DND-41 (cell line): ENCODE data around the gene ALG6.
"Not testable (repeated sequence)": the region's sequence is repeated elsewhere in the genome, so short reads cannot be mapped to it uniquely, and the experiment has no call there.

Experiments
- ATAC-seq: fragments of 200-7000 bp; cut with Tn5 transposase; 3 replicates; pipeline ENCODE4 v1.9.1; 2021; ENCODE audit warnings: low read depth; ENCODE audit not compliant: insufficient read depth
- DNase-seq: peaks from one replicate; pipeline ENCODE4 v3.0.0-alpha.2; 2020
- H2AFZ ChIP-seq: 2 replicates; pipeline ENCODE4 v1.6.0; 2012; ENCODE audit warnings: low read depth, low read length
- H3K27ac ChIP-seq: 2 replicates; pipeline ENCODE4 v1.5.1; 2012; ENCODE audit warnings: low read length, inconsistent platforms
- H3K27me3 ChIP-seq: fragments of 200-600 bp; sonication (generic); 2 replicates; pipeline ENCODE4 v1.6.0; 2012; ENCODE audit warnings: low read length, mild to moderate bottlenecking, inconsistent platforms; ENCODE audit not compliant: insufficient read depth, poor library complexity
- H3K36me3 ChIP-seq: 2 replicates; pipeline ENCODE4 v1.5.1; 2012; ENCODE audit warnings: low read length, inconsistent platforms; ENCODE audit not compliant: insufficient read depth
- H3K4me1 ChIP-seq: 2 replicates; pipeline ENCODE4 v1.5.1; 2012; ENCODE audit warnings: mild to moderate bottlenecking, low read length; ENCODE audit not compliant: insufficient read depth
- H3K4me2 ChIP-seq: 2 replicates; pipeline ENCODE4 v1.6.0; 2012; ENCODE audit warnings: mild to moderate bottlenecking, moderate library complexity, low read length, inconsistent platforms; ENCODE audit not compliant: insufficient read depth
- H3K4me3 ChIP-seq, 2 experiments: fragments of 200-600 bp in 1 of 2; shearing (Covaris generic) in 1 of 2; 2 replicates each; pipeline ENCODE4 v1.5.1; 2012 to 2016; ENCODE audit warnings: inconsistent platforms in 2 of 2, low read length in 2 of 2, mild to moderate bottlenecking in 2 of 2, low read depth in 1 of 2, moderate library complexity in 1 of 2
- H3K79me2 ChIP-seq: 2 replicates; pipeline ENCODE4 v1.6.0; 2012; ENCODE audit warnings: low read length, inconsistent platforms; ENCODE audit not compliant: insufficient read depth
- H3K9ac ChIP-seq: 2 replicates; pipeline ENCODE4 v1.6.0; 2012; ENCODE audit warnings: low read depth, mild to moderate bottlenecking, inconsistent platforms, low read length, moderate library complexity
- H3K9me3 ChIP-seq: 2 replicates; pipeline ENCODE4 v1.5.1; 2012; ENCODE audit warnings: low read length, moderate library complexity, mild to moderate bottlenecking, inconsistent platforms; ENCODE audit not compliant: insufficient read depth, severe bottlenecking
- H4K20me1 ChIP-seq: 2 replicates; pipeline ENCODE4 v1.6.0; 2012; ENCODE audit warnings: low read length; ENCODE audit not compliant: insufficient read depth
- EZH2 ChIP-seq: IDR thresholded peaks from 3 replicates; pipeline ENCODE4 v1.6.1; 2012; ENCODE audit warnings: borderline replicate concordance, low read depth, mild to moderate bottlenecking, moderate library complexity, low read length, inconsistent platforms; ENCODE audit not compliant: severe bottlenecking
- TF ChIP-seq, protein P1 (sequence below): IDR thresholded peaks from 2 replicates; pipeline ENCODE4 v1.5.1; 2012; ENCODE audit warnings: borderline replicate concordance, low read length, moderate library complexity, mild to moderate bottlenecking; ENCODE audit not compliant: poor library complexity, severe bottlenecking; ENCODE audit errors: extremely low read depth

ALG6 gene

DNA sequence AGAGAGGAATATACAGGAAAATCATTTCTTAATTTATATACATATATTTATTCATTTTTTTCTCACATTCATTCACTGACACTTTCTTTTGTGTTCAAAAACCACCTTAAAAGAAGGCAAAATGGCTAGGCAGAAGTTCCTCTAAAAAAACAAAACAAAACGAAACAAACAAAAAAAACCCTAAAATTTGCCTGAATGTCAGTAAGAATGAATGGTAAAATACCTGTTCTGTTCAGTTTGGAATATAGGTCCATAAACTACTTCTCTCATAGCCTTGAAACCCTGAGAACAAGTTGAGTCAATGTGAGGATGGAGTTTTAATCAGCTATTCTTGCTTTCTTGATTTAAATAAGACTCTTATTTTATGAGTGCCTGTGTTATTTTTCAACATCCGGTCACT lies 14.7 kb upstream of the ALG6 start:
- peaks cover 7% of the 10 kb centered on the region for H3K27me3 ChIP-seq
- H3K4me1 ChIP-seq: no peaks in the 10 kb centered on the region
- no peaks in the 10 kb centered on the region for H3K9me3 ChIP-seq
- H3K9ac ChIP-seq: no peak overlapping the region
- H3K4me3 ChIP-seq: no peak overlapping the region
- no peak overlapping the region for H2AFZ ChIP-seq
- H4K20me1 ChIP-seq: no peaks in the 10 kb centered on the region
- no peak for DNase-seq
- ATAC-seq: no peak
- H3K79me2 ChIP-seq: no peaks in the 10 kb centered on the region
- no peak for TF ChIP-seq EZH2
- TF ChIP-seq, protein P1, sequence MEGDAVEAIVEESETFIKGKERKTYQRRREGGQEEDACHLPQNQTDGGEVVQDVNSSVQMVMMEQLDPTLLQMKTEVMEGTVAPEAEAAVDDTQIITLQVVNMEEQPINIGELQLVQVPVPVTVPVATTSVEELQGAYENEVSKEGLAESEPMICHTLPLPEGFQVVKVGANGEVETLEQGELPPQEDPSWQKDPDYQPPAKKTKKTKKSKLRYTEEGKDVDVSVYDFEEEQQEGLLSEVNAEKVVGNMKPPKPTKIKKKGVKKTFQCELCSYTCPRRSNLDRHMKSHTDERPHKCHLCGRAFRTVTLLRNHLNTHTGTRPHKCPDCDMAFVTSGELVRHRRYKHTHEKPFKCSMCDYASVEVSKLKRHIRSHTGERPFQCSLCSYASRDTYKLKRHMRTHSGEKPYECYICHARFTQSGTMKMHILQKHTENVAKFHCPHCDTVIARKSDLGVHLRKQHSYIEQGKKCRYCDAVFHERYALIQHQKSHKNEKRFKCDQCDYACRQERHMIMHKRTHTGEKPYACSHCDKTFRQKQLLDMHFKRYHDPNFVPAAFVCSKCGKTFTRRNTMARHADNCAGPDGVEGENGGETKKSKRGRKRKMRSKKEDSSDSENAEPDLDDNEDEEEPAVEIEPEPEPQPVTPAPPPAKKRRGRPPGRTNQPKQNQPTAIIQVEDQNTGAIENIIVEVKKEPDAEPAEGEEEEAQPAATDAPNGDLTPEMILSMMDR: no peak
- H3K27ac ChIP-seq: no peak overlapping the region
- no peak overlapping the region for H3K4me2 ChIP-seq
- H3K36me3 ChIP-seq: no peaks in the 10 kb centered on the region

DNA sequence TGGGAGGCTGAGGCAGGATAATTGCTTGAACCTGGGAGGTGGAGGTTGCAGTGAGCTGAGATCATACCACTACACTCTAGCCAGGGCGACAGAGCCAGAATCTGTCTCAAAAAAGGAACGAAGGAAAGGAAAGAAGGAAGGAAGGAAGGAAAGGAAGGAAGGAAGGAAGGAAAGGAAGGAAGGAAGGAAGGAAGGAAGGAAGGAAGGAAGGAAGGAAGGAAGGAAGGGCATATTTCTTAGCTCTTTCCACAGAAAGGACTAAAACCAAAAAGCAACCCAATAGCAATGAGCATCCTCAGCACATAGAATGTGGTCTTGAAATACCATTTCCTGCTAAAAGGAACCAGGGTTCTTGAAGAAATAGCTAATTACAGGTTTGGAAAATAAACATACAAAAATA lies 11.2 kb upstream of the ALG6 start:
- not testable (repeated sequence) for H2AFZ ChIP-seq, H3K9me3 ChIP-seq, H4K20me1 ChIP-seq, H3K4me1 ChIP-seq, H3K36me3 ChIP-seq, ATAC-seq, DNase-seq, H3K79me2 ChIP-seq, H3K4me3 ChIP-seq, H3K4me2 ChIP-seq, H3K27me3 ChIP-seq, H3K27ac ChIP-seq, H3K9ac ChIP-seq

DNA sequence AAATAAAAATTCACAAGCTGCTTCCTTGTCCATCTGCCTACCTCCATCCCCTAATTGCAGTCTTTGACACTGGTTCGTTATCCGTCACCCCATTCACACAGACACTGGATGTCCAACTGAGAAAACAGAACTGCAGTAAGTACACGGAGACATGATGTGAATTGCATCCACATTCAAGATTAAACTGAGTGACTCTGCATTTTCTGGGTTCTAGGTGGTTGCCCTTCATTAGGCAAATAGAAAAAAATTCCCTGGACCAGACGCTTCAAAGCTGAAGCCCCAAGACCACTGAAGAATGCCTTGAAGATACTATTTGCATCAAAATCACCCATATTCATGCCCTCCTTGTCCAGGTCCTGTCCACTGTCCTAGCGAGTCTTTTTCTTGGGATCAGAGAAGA lies 7.9 kb upstream of the ALG6 start:
- Histone ChIP-seq H3K36me3 (no peaks in the 10 kb centered on the region), H3K79me2 (no peaks in the 10 kb centered on the region), H2AFZ (no peak overlapping the region), H3K4me1 (no peaks in the 10 kb centered on the region), H3K4me3 (no peak overlapping the region), H3K4me2 (no peak overlapping the region), H3K27me3 (no peaks in the 10 kb centered on the region), H3K27ac (no peak overlapping the region), H3K9ac (no peak overlapping the region), H3K9me3 (no peaks in the 10 kb centered on the region), H4K20me1 (no peaks in the 10 kb centered on the region)
- ATAC-seq (no peak), DNase-seq (no peak)
- TF ChIP-seq EZH2: no peak
- TF ChIP-seq, protein P1: no peak

DNA sequence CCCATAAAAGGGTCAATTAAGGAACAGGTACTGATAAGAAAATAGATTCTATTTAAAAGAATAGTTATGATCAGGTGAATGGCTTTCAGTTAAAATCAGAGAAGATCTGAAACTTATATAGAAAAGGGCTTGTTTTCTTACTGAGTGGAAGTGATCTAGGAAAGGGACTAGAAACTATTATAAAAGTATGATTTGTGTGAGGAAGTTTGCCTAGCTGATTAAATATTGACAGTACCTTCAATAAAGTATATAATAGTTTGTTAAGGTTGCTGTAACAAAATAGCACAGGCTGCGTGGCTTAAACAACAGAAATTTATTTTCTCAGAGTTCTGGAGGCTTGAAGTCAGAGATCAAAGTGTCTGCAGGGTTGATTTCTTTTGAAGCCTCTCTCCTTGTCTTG lies 5.4 kb upstream of the ALG6 start:
- no peak for ATAC-seq
- H3K27ac ChIP-seq: no peak overlapping the region

More for the DNA sequence above, 5.4 kb upstream of the ALG6 start:
- Histone ChIP-seq H4K20me1 (no peaks in the 10 kb centered on the region), H3K4me1 (peaks cover 9% of the 10 kb centered on the region), H3K4me2 (no peak overlapping the region), H3K9ac (no peak overlapping the region), H3K79me2 (no peaks in the 10 kb centered on the region), H3K36me3 (no peaks in the 10 kb centered on the region), H3K4me3 (no peak overlapping the region), H2AFZ (no peak overlapping the region), H3K9me3 (no peaks in the 10 kb centered on the region), H3K27me3 (no peaks in the 10 kb centered on the region)
- TF ChIP-seq, protein P1: no peak
- DNase-seq: no peak
